ENCODE data around the gene SAC3D1. TPM values are rescaled to one million over a fixed set of nuclear protein-coding genes. Genes with fewer than 3 reads are reported as not detected.

Gene SAC3D1
- 10.4 and 13.5 TPM in 2 replicates for total RNA-seq

DNA sequence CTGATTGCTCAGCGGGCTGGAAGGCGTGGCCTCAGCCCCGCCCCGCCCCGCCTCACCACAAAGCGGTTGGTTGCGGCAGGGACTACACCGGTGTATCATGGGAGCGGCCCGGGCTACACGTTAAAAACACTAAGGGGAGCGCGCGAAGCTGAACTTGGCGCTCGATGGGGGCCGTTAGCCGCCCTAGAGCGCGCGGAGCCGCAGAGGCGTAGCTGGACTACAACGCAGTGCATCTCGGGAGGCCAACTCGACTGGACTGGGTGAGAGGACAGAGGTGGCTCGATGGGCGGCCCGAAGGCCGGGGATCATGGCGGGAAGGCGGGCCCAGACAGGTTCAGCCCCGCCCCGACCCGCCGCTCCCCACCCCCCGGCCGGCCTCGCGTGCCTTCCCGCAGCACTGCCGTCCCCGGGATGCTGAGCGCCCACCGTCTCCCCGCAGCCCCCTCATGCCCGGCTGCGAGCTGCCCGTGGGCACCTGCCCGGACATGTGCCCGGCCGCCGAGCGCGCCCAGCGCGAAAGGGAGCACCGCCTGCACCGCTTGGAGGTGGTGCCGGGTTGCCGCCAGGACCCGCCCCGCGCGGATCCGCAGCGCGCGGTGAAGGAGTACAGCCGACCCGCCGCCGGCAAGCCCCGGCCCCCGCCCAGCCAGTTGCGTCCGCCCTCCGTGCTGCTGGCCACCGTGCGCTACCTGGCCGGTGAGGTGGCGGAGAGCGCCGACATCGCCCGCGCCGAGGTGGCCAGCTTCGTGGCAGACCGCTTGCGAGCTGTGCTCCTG lies at the start of gene SAC3D1:
Gene SAC3D1 (plus strand): TSS at position 364 of the 776 bp plus-strand sequence. CDS start 83 bp downstream, at position 447.
- TF ChIP-seq CTCF (IDR thresholded peaks at IDR 0.05; ENCODE audit: insufficient read depth, low read depth, low read length), result no peak
- peak within 1 kb of the TSS; percentile 75 for H3K4me3 ChIP-seq (ENCODE audit: low read depth, low read length)

DNA sequence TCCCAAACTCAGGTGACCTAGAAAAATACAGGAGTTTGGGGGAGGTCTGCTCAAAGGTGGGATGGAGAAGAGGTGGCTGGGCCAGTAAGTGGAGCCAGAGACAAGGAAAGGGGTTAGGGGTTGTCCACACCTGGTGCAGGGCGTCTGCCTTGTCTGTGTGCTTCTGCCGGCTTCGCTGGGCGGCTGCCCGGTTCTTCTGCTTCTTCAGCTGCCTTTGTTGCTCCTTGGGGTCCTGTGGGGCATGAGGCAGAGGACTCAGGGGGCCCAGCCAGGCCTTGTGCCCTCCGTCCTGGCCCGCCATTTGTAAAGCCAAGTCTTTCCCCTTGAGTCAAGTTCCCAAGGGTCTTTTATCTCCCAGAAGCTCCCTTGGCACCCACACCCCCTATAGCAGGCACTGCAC lies 46.7 kb upstream of the SAC3D1 start:
- TF ChIP-seq CTCF (IDR thresholded peaks at IDR 0.05; ENCODE audit: insufficient read depth, low read depth, low read length), result no peak
- no peak for DNase-seq (ENCODE audit: low read depth)

More for the DNA sequence above, at the start of gene SAC3D1:
- peak; percentile 92 for DNase-seq (ENCODE audit: low read depth)

DNA sequence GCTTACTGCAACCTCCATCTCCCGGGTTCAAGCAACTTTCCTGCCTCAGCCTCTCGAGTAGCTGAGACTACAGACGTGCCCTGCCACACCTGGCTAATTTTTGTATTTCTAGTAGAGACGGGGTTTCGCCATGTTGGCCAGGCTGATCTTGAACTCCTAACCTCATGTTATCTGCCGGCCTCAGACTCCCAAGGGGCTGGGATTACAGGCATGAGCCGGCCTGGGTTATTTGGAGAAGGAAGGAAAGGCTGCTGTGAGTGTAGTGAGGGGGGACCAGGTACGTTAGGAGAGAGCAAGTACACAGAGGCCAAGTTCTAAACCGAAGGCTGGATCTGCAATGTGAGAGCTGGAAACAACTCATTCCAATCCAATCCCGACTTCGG lies 44.7 kb upstream of the SAC3D1 start:
- TF ChIP-seq CTCF (IDR thresholded peaks at IDR 0.05; ENCODE audit: insufficient read depth, low read depth, low read length), result no peak
- H3K4me3 ChIP-seq (ENCODE audit: low read depth, low read length), result peak overlapping the region; percentile 54
- DNase-seq (ENCODE audit: low read depth), result no peak

More for the DNA sequence above, 46.7 kb upstream of the SAC3D1 start:
- no peak overlapping the region for H3K4me3 ChIP-seq (ENCODE audit: low read depth, low read length)

- peak; percentile 90 for DNase-seq (ENCODE audit: low read depth)
- peak within 1 kb of the TSS; percentile 54 for H3K4me3 ChIP-seq (ENCODE audit: low read depth, low read length)
Measured at GRCh38 chr11:64996710-64997380, 44.2 kb upstream of the SAC3D1 start, which contains the start of gene BATF2. Gene BATF2, minus strand, starts transcription at chr11:64996971. Its CDS starts 57 bp downstream, at chr11:64996914.

DNA sequence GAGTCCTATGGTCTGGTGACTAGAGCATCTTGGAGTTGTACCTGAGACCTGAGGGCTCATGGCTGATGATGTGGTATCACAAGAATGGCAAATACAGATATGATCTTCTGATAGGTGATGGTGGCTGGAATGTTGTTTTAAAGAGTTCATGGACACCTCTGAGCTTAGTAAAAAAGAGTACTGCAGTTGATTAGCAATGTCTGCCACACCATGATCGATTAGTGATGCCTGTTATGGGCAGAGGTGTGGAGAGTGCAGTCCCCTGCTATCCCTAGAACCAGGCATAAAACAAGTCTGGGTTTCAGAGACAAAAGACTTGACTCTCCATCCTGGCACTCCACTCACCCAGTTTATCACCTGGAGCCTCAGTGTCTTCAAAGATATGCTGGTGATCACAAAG lies 42.9 kb upstream of the SAC3D1 start:
- DNase-seq (ENCODE audit: low read depth), result no peak
- no peak for TF ChIP-seq CTCF (IDR thresholded peaks at IDR 0.05; ENCODE audit: insufficient read depth, low read depth, low read length)
- no peak overlapping the region for H3K4me3 ChIP-seq (ENCODE audit: low read depth, low read length)

More at GRCh38 chr11:64996710-64997380, 44.2 kb upstream of the SAC3D1 start, which contains the start of gene BATF2:
- TF ChIP-seq CTCF (IDR thresholded peaks at IDR 0.05; ENCODE audit: insufficient read depth, low read depth, low read length), result peak; percentile 53

- no peak for TF ChIP-seq CTCF (IDR thresholded peaks at IDR 0.05; ENCODE audit: insufficient read depth, low read depth, low read length)
- H3K4me3 ChIP-seq (ENCODE audit: low read depth, low read length), result no peak overlapping the region
- DNase-seq (ENCODE audit: low read depth), result no peak
Measured at GRCh38 chr11:64998690-64999431, 42.1 kb upstream of the SAC3D1 start.

Measured in fibroblast of villous mesenchyme (primary cell).